ENCODE measurements around the gene VAC14.

DNA sequence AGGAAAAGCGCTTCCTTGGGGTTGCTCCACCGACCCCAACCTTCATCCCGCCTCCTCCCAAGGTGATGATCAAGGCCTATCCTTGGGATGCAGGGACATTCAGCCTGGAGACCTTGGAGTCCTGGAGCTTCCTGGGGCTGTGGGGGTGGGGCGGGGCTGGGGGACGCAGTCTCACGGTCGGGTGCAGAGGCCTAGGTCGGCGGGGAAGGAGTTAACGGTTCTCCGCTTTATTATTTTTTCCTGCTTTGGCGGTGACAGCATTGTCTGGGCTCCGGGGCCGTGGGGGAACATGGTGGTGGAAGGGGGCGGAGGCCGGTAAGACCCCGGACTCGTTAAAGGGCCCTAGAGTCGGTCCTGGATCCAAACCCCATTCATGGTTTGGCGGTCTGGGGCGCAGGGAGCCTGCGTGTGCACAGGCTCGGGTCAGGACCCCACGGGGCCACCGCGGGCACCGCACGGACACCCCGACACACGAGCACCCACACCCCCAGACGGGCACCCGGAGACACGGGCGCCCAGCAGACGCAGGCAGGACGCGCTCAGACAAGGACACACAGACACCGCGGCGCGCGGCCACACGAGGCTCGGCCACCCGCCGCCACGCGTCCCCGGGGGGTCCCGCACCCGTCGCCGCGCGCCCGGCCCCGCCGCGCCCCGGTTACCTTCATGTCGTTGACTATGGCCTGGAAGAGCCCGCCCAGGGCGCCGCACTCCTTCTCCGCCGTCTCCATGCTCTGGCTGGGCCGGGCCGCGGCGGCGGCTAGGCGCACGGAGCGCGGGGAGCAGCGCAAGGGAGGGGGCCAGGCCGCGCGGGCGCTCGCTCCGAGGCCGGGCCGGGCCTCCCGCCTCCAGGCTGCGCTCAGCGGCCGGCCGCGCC lies 115.7 kb downstream of the VAC14 start:
- TF ChIP-seq EZH2phosphoT487 (IDR thresholded peaks at IDR 0.05; ENCODE audit: borderline replicate concordance, low read depth) = no peak
- no peak for TF ChIP-seq EP300 (IDR thresholded peaks at IDR 0.05; ENCODE audit: borderline replicate concordance in 1 of 2, low read depth in 1 of 2, low read length in 1 of 2)
- TF ChIP-seq TAF1 (IDR thresholded peaks at IDR 0.05; ENCODE audit: borderline replicate concordance, low read depth, low read length) = no peak

Data from SK-N-SH (cell line).